H7 (cell line): Measurements from ENCODE around the gene ABCC6. TPM values are rescaled to one million over a fixed set of nuclear protein-coding genes. Genes with fewer than 3 reads are reported as not detected.
"Not testable (repeated sequence)": the region's sequence is repeated elsewhere in the genome, so short reads cannot be mapped to it uniquely, and the experiment has no call there.

Source experiments
- DNase-seq: peaks from one replicate; pipeline ENCODE4 v3.0.0; 2012
- H3K27me3 ChIP-seq: 2 replicates; pipeline ENCODE4 v1.6.0; 2011; ENCODE audit warnings: mild to moderate bottlenecking, low read length; ENCODE audit not compliant: control insufficient read depth, insufficient read depth
- H3K36me3 ChIP-seq: replicated peaks from 2 replicates; pipeline ENCODE4 v1.5.1; 2011; ENCODE audit warnings: low read length; ENCODE audit not compliant: control insufficient read depth, insufficient read depth
- H3K4me3 ChIP-seq: 2 replicates; pipeline ENCODE4 v1.5.1; 2011; ENCODE audit warnings: low read depth, mild to moderate bottlenecking, control low read depth, low read length, moderate library complexity; ENCODE audit not compliant: insufficient read depth
- total RNA-seq: library from RNA; depleted of rRNA; stranded (reverse); fragments of >200 nt; shearing (Covaris generic); gene quantifications from 2 replicates; pipeline ENCODE4 v1.2.3, GENCODE V29; 2014; rRNA removed

The ABCC6 gene
- total RNA-seq, 1 experiment from 2014 or later = 1.5 TPM

DNA sequence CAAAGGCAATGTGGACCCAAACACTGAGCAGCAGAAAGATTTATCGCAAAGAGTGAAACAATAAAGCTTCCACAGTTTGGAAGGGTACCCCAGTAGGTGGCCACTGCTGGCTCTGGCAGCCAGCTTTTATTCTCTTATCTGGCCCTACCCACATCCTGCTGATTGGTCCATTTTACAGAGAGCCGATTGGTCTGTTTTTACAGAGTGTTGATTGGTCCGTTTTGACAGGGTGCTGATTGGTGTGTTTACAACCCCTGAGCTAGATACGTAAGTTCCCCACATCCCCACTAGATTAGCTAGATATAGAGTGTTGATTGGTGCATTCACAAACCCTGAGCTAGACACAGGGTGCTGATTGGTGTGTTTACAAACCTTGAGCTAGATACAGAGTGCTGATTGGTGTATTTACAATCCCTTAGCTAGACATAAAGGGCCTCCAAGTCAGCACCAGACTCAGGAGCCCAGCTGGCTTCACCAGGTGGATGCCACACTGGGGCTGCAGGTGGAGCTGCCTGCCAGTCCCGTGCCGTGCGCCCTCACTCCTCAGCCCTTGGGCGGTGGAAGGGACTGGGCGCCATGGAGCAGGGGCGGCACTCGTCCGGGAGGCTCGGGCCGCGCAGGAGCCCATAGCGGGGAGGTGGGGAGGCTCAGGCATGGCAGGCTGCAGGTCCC, 119.0 kb downstream of the ABCC6 start:
- H3K27me3 ChIP-seq, DNase-seq: not testable (repeated sequence)

GRCh38 chr16:16102738-16103137, 120.6 kb downstream of the ABCC6 start:
- Histone ChIP-seq H3K4me3 (no peak overlapping the region), H3K36me3 (peaks cover 23% of the 10 kb centered on the region), H3K27me3 (no peaks in the 10 kb centered on the region)
- DNase-seq = no peak

More for the DNA sequence above, 119.0 kb downstream of the ABCC6 start:
- H3K4me3 ChIP-seq = not testable (repeated sequence)
- peaks cover 20% of the 10 kb centered on the region for H3K36me3 ChIP-seq

GRCh38 chr16:16101585-16101984, 121.7 kb downstream of the ABCC6 start:
- Histone ChIP-seq H3K27me3 (no peaks in the 10 kb centered on the region), H3K4me3 (no peak overlapping the region), H3K36me3 (peaks cover 20% of the 10 kb centered on the region)
- no peak for DNase-seq

DNA sequence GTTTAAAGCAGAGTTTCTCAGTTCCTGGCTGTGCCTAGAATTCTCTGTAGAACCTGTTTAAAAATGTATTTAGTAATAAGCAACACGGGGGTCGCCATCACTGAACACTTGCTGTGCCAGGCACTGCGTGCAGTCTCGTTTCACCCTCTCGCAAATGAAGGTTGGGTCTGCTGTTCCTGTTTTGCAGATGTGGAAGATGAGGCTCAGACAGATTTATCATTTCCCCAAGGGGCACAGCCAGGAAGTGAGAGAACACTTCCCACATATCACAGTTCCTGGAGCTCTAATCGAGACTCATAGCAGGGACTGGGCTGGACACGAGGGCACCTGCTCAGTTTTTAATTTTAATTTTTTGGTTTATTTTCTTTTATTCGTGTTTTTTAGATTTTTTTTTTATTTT, 122.7 kb downstream of the ABCC6 start:
- H3K36me3 ChIP-seq = peaks cover 19% of the 10 kb centered on the region
- no peak overlapping the region for H3K4me3 ChIP-seq
- no peaks in the 10 kb centered on the region for H3K27me3 ChIP-seq
- no peak for DNase-seq

- Histone ChIP-seq H3K36me3 (peaks cover 19% of the 10 kb centered on the region), H3K4me3 (no peak overlapping the region), H3K27me3 (no peaks in the 10 kb centered on the region)
- DNase-seq = no peak
These were observed 124.0 kb downstream of the ABCC6 start for GRCh38 chr16:16099320-16099719.

Other genes with a start within 250 kb of the ABCC6 start
- gene NOMO3, start 9.0 kb upstream of the ABCC6 start, total RNA-seq = 27.0 and 28.2 TPM in 2 replicates
- gene NPIPA7, start 155.6 kb upstream of the ABCC6 start, total RNA-seq = 1.7 and 1.8 TPM in 2 replicates